PC-9 (cell line): ENCODE results near the gene SLCO2B1.

Experiments used
- EZH2 ChIP-seq: fragments of 200-600 bp; sonication (generic); IDR thresholded peaks from 2 replicates; pipeline ENCODE4 v1.8.0; 2017; ENCODE audit warnings: antibody characterized with exemption, low read depth
- TF ChIP-seq, protein P1 (sequence below): fragments of 200-600 bp; sonication (generic); conservative IDR thresholded peaks from 2 replicates; pipeline ENCODE4 v1.6.1; 2017; ENCODE audit warnings: mixed run types, antibody characterized with exemption, mild to moderate bottlenecking, moderate library complexity

DNA sequence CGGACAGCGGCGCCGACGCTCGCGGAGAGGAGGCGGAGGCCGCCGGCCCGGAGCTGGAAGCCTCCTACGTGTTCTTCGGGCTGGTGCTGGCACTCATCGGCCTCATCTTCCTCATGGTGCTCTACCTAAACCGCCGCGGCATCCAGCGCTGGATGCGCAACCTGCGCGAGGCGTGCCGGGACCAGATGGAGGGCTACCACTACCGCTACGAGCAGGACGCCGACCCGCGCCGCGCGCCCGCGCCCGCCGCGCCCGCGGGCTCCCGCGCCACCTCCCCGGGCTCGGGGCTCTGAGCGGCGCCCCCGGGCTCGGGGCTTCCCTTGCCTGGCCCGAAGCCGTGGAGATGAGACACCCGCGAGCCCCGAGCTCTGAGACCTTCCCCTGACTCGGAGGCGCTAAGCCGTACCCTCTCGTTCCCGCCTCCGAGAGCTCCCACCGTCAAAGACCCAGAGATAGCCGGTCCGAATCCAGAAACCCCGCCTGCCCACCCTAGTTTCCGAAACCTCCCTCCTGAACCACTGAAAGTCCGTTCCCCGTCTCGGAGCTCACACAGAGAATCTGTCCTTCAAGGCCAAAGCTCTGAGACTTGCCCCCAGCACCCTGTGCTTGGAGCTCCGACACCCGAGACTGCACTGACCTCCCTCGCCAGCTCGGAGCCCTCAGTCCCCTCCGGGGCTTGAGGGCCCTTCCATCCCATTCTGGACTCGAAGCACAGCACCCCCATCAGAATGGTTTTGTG is 91.2 kb downstream of the SLCO2B1 start:
- TF ChIP-seq, protein P1, sequence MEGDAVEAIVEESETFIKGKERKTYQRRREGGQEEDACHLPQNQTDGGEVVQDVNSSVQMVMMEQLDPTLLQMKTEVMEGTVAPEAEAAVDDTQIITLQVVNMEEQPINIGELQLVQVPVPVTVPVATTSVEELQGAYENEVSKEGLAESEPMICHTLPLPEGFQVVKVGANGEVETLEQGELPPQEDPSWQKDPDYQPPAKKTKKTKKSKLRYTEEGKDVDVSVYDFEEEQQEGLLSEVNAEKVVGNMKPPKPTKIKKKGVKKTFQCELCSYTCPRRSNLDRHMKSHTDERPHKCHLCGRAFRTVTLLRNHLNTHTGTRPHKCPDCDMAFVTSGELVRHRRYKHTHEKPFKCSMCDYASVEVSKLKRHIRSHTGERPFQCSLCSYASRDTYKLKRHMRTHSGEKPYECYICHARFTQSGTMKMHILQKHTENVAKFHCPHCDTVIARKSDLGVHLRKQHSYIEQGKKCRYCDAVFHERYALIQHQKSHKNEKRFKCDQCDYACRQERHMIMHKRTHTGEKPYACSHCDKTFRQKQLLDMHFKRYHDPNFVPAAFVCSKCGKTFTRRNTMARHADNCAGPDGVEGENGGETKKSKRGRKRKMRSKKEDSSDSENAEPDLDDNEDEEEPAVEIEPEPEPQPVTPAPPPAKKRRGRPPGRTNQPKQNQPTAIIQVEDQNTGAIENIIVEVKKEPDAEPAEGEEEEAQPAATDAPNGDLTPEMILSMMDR, result no peak
- TF ChIP-seq EZH2, result no peak
